Measurements from ENCODE around the gene DAB1.

The DAB1 gene

DNA sequence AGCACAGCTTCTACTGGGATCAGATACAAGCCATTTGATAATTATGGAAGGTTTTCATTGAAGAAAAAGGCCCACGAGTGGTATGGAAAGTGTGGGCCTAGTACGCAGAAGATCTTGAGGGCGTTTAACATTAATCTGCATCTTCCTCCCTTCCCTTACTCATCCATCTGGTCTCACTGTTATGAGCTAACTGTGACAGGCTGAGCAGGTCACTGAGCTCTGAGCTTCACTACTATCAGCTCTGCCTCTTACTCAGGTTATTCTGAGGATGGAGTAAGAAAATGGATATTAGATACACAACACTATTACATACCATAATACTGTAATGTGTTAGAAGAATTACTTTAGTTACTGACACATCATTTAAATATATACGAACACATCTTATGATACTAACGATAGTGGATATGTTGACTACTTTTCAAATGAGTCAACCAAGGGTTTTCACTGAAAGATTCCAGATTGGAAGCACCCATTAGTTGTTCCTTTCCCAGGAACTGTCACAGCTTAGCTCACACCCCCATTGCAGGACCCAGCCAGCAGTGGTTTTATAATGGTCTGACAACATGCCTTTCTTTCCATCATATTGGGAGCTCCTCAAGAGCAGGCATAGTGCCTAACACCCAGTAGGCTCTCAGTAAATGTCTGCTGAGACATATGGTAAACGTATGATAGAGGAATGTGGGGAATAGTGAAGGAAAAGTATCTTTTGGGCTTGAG lies 360.3 kb downstream of the DAB1 start:
- no peak for DNase-seq

DNA sequence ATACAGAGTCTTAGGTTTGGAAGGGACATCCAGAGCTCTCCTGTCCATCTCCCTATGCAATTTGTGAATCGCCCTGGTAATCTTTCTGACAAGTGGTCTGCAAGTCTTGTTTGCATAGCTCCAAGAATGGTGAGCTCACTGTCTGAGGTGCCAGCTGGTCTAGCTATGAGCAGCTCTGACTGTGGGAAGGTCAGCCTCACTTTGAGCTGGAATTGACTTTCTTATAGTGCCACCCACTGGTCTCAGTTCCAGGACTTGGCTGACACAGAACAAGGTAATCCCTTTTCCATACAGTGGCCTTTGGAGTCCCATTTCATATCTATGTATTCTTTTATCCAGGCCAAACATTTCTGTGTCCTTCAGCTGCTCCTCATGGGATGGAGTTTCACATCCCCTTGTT lies 362.5 kb downstream of the DAB1 start:
- DNase-seq, result no peak

DNA sequence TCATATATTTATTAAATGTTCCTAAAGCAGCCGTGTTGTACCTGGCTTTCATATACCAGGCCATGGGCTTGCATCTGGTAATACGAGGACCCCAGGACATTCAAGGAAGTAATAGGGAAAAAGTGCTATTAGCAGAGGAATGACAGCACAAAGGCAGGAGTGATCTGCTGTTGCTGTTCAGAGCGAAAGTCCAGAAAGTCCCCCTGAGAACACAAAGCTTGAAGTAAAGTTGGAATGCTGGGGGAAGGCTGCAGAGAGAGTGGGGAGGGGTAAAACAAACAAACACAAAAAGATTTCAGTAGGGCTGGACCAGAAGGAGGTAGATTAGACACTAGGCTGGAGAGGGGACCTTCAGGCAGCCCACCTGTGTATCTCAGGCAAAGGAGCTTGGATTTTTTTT lies 363.4 kb downstream of the DAB1 start:
- DNase-seq, result no peak

- no peak for DNase-seq
Measured at GRCh38 chr1:57058652-57059501, 365.0 kb downstream of the DAB1 start.

- no peak for DNase-seq
Measured at GRCh38 chr1:57048856-57049255, 375.0 kb downstream of the DAB1 start.

- no peak for DNase-seq
Measured at GRCh38 chr1:57046462-57046861, 377.4 kb downstream of the DAB1 start.

- DNase-seq, result no peak
Measured at GRCh38 chr1:57041901-57042300, 382.0 kb downstream of the DAB1 start.

DNA sequence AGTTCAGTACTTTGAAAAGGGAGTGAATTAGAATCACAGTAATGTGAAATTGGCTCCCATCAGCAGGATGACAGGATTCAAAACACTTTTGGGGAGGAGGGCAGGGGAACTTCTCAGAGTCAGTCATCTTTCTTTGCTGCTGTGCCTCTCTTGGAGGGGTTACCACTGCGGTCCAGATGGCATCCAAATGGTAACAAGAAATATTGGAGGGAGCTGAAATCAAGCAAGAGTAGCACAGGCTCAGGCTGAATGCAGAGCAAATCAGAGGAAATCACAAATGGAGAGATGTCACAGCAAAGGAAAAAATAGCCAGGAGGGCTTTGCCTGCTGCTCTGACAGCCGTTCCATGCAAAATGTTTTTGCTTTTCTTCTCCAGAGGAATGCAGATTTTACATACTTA lies 383.0 kb downstream of the DAB1 start:
- no peak for DNase-seq

DNA sequence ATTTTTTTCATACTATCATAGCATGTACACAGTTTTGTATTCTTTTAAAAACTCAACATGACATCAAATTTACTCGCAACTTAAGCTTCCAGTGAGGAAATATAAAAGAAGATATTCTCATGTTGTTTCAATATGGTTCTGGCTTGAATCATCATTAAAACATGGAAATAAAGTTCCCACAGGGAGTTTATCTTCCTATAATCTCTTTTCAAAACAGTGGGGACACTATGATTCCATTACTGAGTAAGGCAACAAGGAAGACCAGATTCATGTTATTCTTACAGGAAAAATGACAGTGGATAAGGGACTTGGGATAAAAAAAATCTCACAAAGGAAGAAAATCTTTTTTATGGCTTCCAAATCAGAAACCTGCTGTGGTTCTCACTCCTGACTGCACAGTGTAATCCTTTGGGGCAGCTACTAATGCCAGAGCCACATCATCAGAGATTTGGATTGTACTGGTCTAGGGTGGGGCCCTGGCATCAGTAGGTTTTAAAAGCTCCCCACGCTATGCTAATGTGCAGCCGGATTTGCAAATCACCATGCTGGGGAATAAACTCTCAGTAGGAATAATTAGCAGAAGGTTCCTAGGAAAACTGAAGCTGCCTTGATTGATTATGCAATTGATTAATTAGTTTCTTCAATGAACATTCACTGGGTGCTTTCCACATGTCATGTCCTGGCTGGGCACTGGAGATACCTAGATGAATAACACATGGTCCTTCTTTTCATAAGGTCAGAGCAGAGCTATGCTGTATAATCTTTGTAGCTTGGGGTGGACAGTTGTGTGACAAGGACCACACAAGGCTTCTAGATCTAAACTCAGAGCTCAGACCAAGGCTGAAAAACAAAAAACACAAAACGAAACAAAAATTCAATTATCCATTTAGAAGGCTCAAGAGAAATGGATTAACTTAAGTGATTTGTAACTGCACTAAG lies 386.9 kb downstream of the DAB1 start:
- no peak for DNase-seq

DNA sequence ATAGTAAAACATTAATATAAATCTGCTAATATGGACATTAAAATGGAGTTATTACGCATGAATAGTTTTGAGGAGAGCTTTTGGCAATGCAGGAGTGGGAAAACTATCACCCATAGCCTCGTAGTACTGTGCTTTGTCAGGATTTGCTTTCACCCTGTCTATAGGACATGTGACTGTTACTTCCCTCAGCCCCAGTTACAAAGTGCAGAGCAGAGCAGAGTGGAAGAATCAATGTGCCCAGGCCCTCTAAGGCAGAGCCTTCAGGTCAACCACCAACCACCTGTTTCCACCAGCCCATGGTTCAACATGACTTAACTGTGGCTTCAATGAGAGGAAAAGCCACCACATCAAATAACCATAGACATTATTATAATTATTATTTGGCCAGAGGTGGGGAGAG lies 389.1 kb downstream of the DAB1 start:
- no peak for DNase-seq

GRCh38 chr1:57033222-57034001 lies 390.4 kb downstream of the DAB1 start:
- no peak for DNase-seq

DNA sequence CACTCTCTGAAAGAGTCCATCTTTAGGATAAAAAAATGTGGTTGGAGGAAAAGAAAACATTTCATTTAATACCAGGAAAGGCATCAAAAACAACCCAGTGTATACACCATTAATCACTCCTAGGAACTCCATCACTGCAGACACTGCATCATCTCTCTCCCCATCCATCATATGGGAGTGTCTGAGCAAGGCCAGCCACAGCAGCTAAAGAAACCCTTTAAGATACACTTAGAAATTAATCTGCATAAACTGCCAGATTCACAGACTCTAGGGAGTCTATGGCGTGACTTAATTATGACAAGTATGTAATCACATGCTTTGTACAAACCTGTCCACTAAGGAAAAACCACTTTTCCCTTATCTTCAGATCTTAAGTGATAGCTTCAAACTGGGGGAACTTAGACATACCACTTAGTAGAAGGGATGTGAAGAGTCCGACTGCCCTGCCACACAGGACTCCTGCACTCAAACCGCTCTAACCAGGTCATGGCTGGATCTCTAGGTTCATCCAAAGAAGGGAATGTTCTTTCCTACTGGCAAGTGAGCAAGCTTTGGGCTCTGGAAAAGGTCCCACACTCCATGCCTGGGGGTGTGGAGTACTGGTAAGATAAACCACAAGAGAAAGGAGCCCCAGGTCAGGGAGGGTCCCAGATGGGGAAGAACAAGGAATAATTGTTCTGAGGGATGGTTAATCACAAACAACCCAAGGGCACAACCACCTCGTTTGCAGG lies 397.1 kb downstream of the DAB1 start:
- DNase-seq, result no peak

DNA sequence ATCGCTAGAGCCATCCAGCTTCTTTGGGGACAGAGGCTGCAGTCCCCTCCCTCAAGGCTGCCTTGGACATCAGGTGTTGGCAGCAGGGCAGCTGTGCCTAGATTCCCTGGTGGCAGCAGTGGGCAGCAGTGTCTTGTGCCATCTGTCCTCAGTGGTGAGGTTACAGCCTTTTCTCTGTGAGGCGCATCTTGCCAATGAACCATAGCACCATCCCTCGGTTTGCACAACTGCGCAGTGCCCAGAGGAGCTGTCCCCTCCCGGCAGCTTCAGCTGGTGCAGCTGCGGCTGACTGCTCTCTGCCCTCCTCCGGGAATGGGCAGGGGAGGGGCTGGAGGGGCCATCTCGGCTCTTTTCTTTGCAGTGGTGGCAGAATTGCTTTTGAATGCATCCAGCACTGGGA lies 399.0 kb downstream of the DAB1 start:
- no peak for DNase-seq

GRCh38 chr1:57024428-57024827 lies 399.4 kb downstream of the DAB1 start:
- no peak for DNase-seq

DNA sequence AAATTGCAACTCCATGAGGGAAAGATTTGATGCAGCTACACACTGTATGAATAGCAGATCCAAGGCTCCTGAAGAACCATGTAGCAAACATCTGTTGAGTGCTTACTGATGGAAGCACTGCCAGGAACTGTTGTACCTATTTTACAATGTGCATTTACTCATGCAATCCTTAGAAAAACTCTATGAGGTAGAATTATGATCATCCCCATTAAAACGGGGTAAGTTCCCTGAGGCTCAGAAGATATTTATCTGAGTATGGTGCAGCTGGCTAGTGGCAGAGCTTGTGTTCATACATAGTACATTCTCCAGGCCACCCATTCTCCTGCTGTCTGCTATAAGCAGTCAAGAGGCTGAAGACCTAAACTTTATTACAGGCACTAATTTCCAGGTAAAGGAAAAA lies 403.6 kb downstream of the DAB1 start:
- DNase-seq, result no peak

DNA sequence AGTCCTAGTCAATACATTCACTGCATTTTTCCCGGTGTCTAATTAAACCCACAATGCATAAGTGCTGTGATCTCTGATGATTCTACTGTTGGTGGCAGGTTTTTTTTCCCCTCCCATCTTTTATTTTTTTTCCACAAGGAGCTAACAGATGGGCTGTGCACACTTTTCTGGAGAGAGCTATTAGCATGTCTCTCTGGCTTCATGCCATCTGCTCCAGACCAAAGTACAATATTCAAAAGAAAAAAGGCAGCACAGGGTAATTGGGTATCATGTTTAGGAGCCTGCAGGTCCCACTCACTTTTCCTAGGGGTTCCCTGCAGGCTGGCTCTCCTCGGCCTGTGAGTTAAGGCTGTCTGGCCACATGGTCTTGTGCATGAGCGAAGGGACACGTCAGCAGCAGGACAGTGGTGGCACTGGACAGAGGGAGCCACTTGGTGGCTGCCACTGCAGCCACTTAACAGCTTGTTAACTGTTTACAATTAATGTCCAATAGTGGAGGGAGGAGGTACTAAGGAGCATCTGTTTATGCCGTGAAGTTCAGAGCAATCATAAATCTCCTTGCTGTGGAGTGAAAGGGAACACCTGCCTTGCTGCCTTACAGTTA lies 404.5 kb downstream of the DAB1 start:
- DNase-seq, result no peak

DNA sequence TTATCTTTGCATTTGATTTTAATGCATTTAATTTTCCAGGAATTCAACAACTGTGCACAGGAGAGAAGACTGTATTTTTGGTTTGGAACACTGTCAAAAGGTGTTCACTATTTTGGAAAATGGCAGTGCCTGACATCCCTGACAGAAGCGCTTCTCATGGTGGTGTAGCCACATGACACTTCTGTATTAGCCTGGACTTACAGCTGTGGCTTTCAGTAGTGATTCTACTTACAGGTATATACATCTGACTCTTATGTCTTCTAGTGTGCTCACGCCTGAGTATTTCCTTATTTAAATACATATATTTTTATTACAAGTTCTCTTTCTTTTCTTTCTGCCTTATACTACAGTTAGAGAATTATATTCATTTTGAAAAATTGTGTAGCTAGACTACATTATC lies 405.7 kb downstream of the DAB1 start:
- no peak for DNase-seq

DNA sequence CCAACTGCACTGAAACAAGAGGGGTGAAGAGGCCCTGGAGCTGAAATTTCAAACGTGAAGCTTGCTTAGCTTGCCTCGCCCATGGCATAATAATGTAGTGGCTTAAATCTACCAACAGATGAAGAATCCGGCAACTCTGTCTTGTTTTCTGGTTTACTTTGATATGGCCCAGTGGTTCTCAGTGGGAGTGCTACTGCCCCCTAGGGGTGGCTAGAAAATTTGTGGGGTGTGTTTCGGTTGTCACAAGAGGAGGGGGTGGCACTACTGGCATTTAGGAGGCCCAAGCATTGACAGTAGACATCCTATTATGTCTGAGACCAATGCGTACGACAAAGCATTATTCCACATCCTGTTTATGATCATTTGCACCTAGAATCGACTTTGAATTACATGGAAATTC lies 406.1 kb downstream of the DAB1 start:
- no peak for DNase-seq

DNA sequence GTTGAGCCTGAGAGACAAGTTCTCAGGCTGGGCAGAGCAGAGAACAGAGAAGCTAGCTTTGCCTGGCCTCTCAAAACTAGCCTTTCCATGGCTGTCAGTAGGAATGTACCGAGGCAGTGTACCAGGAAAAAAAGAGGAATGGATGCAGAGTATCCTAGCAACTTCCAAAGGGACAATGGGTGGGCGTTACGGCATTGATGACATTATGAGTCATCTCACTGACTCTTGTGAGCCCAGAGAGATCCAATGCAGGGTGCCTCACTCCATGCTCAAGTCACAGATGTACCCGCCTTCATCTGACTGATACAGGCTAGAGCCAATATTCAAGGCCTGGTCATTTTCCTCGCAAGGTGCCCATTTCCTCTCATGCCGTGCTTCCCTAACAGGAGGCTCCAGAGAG lies 406.7 kb downstream of the DAB1 start:
- DNase-seq, result no peak

GRCh38 chr1:57015071-57015470 lies 408.8 kb downstream of the DAB1 start:
- no peak for DNase-seq

- DNase-seq, result no peak
Measured at GRCh38 chr1:57013522-57013921, 410.3 kb downstream of the DAB1 start.

Data from GF-D8 (cell line).